ENCODE data around the gene PNMA8B. TPM values are rescaled to one million over a fixed set of nuclear protein-coding genes. Genes with fewer than 3 reads are reported as not detected.

PNMA8B gene
- total and polyA plus RNA-seq, 2 donors (not counting 3 experiments of a cell fraction or from before 2014, with no cell fraction given) = 0.11 TPM; not detected in 1

DNA sequence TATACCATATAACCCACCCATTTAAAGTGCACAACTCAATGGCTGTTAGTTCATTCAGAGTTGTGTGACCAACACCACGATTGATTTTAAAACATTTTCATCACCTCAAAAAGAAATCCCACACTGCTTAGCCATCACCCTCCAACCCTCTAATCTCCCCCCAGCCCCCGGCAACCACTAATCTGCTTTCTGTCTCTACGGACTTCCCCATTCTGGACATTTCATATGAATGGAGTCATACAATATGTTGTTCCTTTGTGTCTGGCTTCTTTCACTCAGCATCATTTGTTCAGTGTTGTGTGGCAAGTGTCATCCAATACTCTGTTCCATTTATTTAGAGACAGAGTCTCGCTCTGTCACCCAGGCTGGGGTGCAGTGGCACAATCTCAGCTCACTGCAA, 4.0 kb upstream of the PNMA8B start:
- H3K27me3 ChIP-seq (ENCODE audit: control insufficient read depth in 2 of 2, insufficient read depth in 2 of 2, low read length in 2 of 2) = peaks cover 17 to 20% of the 10 kb centered on the region in 2 experiments
- ChIA-PET POLR2A (no interaction called here), CTCF (interaction anchor here (1.0 kb wide), 1 partner anchor 16 kb away, joined by 4 read pairs; no protein-coding TSS in a partner anchor)
- H3K9ac ChIP-seq (replicated peaks; ENCODE audit: extremely low read depth, insufficient read depth, low read length) = no peak overlapping the region
- TF ChIP-seq, protein P1, sequence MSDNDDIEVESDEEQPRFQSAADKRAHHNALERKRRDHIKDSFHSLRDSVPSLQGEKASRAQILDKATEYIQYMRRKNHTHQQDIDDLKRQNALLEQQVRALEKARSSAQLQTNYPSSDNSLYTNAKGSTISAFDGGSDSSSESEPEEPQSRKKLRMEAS (IDR thresholded peaks at IDR 0.05; ENCODE audit: insufficient read depth, insufficient read length) = no peak
- no peak for TF ChIP-seq GATA2 (IDR thresholded peaks at IDR 0.05; ENCODE audit: insufficient read depth, insufficient read length, low read depth, low read length)
- TF ChIP-seq EZH2 (IDR thresholded peaks at IDR 0.05; ENCODE audit: borderline replicate concordance, low read depth, low read length, severe bottlenecking) = no peak
- no peak overlapping the region for H2AFZ ChIP-seq (ENCODE audit: low read depth, low read length)
- H3K4me2 ChIP-seq (ENCODE audit: insufficient read depth, low read length) = no peak overlapping the region
- H4K20me1 ChIP-seq (replicated peaks; ENCODE audit: control insufficient read depth, extremely low read depth, insufficient read depth, low read length) = no peaks in the 10 kb centered on the region
- no TSS peak for BruUV-seq (replicated peaks)
- intact Hi-C loops (cut with micrococcal nuclease) = no loop called here
- no peak overlapping the region for H3K4me3 ChIP-seq (replicated peaks in 1 of 3; ENCODE audit: insufficient read depth in 1 of 3, low read depth in 1 of 3, low read length in 3 of 3)
- H3K4me1 ChIP-seq (ENCODE audit: control insufficient read depth, extremely low read depth, insufficient read depth, low read length) = no peaks in the 10 kb centered on the region
- no peaks in the 10 kb centered on the region for H3K36me3 ChIP-seq (ENCODE audit: control insufficient read depth in 2 of 2, extremely low read depth in 1 of 2, insufficient read depth in 2 of 2, low read length in 2 of 2)
- no peak overlapping the region for H3K27ac ChIP-seq (ENCODE audit: insufficient read depth, low read depth, low read length)
- DNase-seq (ENCODE audit: low read depth, low spot score) (no peak), FAIRE-seq (no peak)
- no peaks in the 10 kb centered on the region for H3K9me3 ChIP-seq (replicated peaks; ENCODE audit: control insufficient read depth, insufficient read depth, low read length)
- H3K79me2 ChIP-seq (ENCODE audit: control insufficient read depth, insufficient read depth, low read length) = no peaks in the 10 kb centered on the region
- H3K9me1 ChIP-seq (replicated peaks; ENCODE audit: control insufficient read depth, extremely low read depth, insufficient read depth, low read length) = no peaks in the 10 kb centered on the region
- dilution Hi-C loops (cut with MboI; ENCODE audit: extremely low pct_ligation_motif_present, low sequenced_read_pairs) = no loop called here

DNA sequence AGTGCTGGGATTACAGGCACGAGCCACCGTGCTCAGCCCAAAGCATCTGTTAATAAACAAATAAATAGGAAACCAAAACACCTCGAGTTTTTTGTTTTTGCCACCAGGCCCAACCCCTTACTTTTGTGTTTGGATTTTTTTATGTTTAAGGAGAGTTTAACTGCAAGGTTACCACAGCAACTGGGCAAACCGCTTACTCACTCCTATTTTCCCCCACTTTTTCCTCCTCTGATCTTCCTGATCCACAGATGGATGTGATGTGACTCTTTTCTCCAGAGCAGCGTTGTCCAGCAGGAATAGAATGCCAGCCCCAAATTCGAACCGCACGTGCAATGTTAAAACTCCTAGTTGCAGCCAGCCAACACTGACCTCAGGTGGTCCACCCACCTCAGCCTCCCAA, 2.1 kb upstream of the PNMA8B start:
- no TSS peak for BruUV-seq (replicated peaks)
- Histone ChIP-seq H3K9me3 (replicated peaks; ENCODE audit: control insufficient read depth, insufficient read depth, low read length) (no peaks in the 10 kb centered on the region), H3K27ac (ENCODE audit: insufficient read depth, low read depth, low read length) (no peak overlapping the region), H3K4me3 (replicated peaks in 1 of 3; ENCODE audit: insufficient read depth in 1 of 3, low read depth in 1 of 3, low read length in 3 of 3) (no peak overlapping the region), H2AFZ (ENCODE audit: low read depth, low read length) (no peak overlapping the region), H3K79me2 (ENCODE audit: control insufficient read depth, insufficient read depth, low read length) (no peaks in the 10 kb centered on the region), H3K9me1 (replicated peaks; ENCODE audit: control insufficient read depth, extremely low read depth, insufficient read depth, low read length) (no peaks in the 10 kb centered on the region), H4K20me1 (replicated peaks; ENCODE audit: control insufficient read depth, extremely low read depth, insufficient read depth, low read length) (no peaks in the 10 kb centered on the region), H3K4me2 (ENCODE audit: insufficient read depth, low read length) (no peak overlapping the region), H3K4me1 (ENCODE audit: control insufficient read depth, extremely low read depth, insufficient read depth, low read length) (peaks cover 6% of the 10 kb centered on the region), H3K27me3 (ENCODE audit: control insufficient read depth in 2 of 2, insufficient read depth in 2 of 2, low read length in 2 of 2) (peaks cover 31 to 39% of the 10 kb centered on the region in 2 experiments), H3K9ac (replicated peaks; ENCODE audit: extremely low read depth, insufficient read depth, low read length) (no peak overlapping the region), H3K36me3 (ENCODE audit: control insufficient read depth in 2 of 2, extremely low read depth in 1 of 2, insufficient read depth in 2 of 2, low read length in 2 of 2) (no peaks in the 10 kb centered on the region)
- FAIRE-seq (no peak), DNase-seq (ENCODE audit: low read depth, low spot score) (no peak)
- CTCF ChIA-PET = interaction anchor here (1.0 kb wide), 1 partner anchor 10 kb away, joined by 3 read pairs; no protein-coding TSS in a partner anchor
- dilution Hi-C loops (cut with MboI; ENCODE audit: extremely low pct_ligation_motif_present, low sequenced_read_pairs) = no loop called here
- POLR2A ChIA-PET = no interaction called here
- intact Hi-C loops (cut with micrococcal nuclease) = no loop called here
- TF ChIP-seq JUN (IDR thresholded peaks at IDR 0.05; ENCODE audit: borderline replicate concordance, insufficient read depth, insufficient read length, low read depth) = no peak
- TF ChIP-seq, protein P1 (IDR thresholded peaks at IDR 0.05; ENCODE audit: insufficient read depth, insufficient read length) = no peak
- TF ChIP-seq, protein P2, sequence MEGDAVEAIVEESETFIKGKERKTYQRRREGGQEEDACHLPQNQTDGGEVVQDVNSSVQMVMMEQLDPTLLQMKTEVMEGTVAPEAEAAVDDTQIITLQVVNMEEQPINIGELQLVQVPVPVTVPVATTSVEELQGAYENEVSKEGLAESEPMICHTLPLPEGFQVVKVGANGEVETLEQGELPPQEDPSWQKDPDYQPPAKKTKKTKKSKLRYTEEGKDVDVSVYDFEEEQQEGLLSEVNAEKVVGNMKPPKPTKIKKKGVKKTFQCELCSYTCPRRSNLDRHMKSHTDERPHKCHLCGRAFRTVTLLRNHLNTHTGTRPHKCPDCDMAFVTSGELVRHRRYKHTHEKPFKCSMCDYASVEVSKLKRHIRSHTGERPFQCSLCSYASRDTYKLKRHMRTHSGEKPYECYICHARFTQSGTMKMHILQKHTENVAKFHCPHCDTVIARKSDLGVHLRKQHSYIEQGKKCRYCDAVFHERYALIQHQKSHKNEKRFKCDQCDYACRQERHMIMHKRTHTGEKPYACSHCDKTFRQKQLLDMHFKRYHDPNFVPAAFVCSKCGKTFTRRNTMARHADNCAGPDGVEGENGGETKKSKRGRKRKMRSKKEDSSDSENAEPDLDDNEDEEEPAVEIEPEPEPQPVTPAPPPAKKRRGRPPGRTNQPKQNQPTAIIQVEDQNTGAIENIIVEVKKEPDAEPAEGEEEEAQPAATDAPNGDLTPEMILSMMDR (IDR thresholded peaks at IDR 0.05; ENCODE audit: extremely low read depth in 1 of 2, insufficient read depth in 1 of 2, low read depth in 1 of 2, low read length in 2 of 2) = no peak
- TF ChIP-seq POLR2AphosphoS5 (IDR thresholded peaks at IDR 0.05; ENCODE audit: insufficient read depth, low read depth, low read length) = no peak
- TF ChIP-seq FOS (IDR thresholded peaks at IDR 0.05; ENCODE audit: borderline replicate concordance, insufficient read depth, low read length) = no peak
- no peak for TF ChIP-seq POLR2A (IDR thresholded peaks at IDR 0.05; ENCODE audit: low read depth, low read length)
- no peak for TF ChIP-seq EZH2 (IDR thresholded peaks at IDR 0.05; ENCODE audit: borderline replicate concordance, low read depth, low read length, severe bottlenecking)
- TF ChIP-seq GATA2 (IDR thresholded peaks at IDR 0.05; ENCODE audit: insufficient read depth, insufficient read length, low read depth, low read length) = no peak
- TF ChIP-seq MYC (IDR thresholded peaks at IDR 0.05; ENCODE audit: low read depth, low read length) = no peak

Data from endothelial cell of umbilical vein (primary cell).